Psoas muscle (tissue), 8 donors: ENCODE data around the gene EIF4G2. TPM values are rescaled to one million over a fixed set of nuclear protein-coding genes. Genes with fewer than 3 reads are reported as not detected.
"Not testable (repeated sequence)": the region's sequence is repeated elsewhere in the genome, so short reads cannot be mapped to it uniquely, and the experiment has no call there.

Source experiments
- ATAC-seq, 4 donors: fragments of 200-7000 bp; cut with Tn5 transposase; one replicate each; pipeline ENCODE4 v1.9.1; 2020; ENCODE audit warnings: moderate library complexity in 3 of 4, mild to moderate bottlenecking in 2 of 4
- DNase-seq, 2 donors: peaks; one replicate each; pipeline ENCODE4 v3.0.0-alpha.2; 2020
- H3K27ac ChIP-seq: fragments of 200-600 bp; one replicate; pipeline ENCODE4 v1.8.0; 2022
- H3K27me3 ChIP-seq, 3 donors: fragments of 200-600 bp in 1 of 3; one replicate each; pipeline versions ENCODE4 v1.6.1 to v1.8.0; 2013 to 2022; ENCODE audit warnings: low read length in 2 of 3, mild to moderate bottlenecking in 2 of 3, moderate library complexity in 1 of 3; ENCODE audit not compliant: insufficient read depth in 3 of 3
- H3K36me3 ChIP-seq, 2 donors: fragments of 200-600 bp in 1 of 2; one replicate each; pipeline versions ENCODE4 v1.6.1 to v1.8.0; 2013 to 2022; ENCODE audit warnings: low read depth in 1 of 2, mild to moderate bottlenecking in 1 of 2, moderate library complexity in 1 of 2; ENCODE audit not compliant: insufficient read depth in 1 of 2
- H3K4me1 ChIP-seq: fragments of 200-600 bp; one replicate; pipeline ENCODE4 v1.8.0; 2022
- H3K4me3 ChIP-seq: fragments of 200-600 bp; one replicate; pipeline ENCODE4 v1.8.0; 2022; ENCODE audit warnings: mild to moderate bottlenecking
- H3K9me3 ChIP-seq: fragments of 200-600 bp; one replicate; pipeline ENCODE4 v1.8.0; 2022
- CTCF ChIP-seq: fragments of 200-600 bp; IDR thresholded peaks from one replicate; pipeline ENCODE4 v1.8.0; 2022; ENCODE audit warnings: antibody characterized with exemption
- WGBS, 3 donors: extraction: QIAGEN DNeasy Blood & Tissue Kit; methylation state at CpG; one replicate each; pipeline versions ENCODE4 v1.1.6 to v1.1.7; 2013; 5-methylcytosine and 5-hydroxymethylcytosine counted together
- intact Hi-C, 2 donors: fragments of 100-400 bp; cut with DNase I; formaldehyde crosslinking; loops; one replicate each; pipeline versions ENCODE4 v1.11.0 to v1.14.2; 2022
- polyA plus RNA-seq, 3 donors: library from polyadenylated mRNA; stranded (reverse); fragments of 200-250 nt; gene quantifications; one replicate each; pipeline ENCODE4 v1.2.3, GENCODE V29; 2013
- total RNA-seq, 4 donors: library from RNA; stranded (reverse); fragmentation: NEBNext Ultra II Directional in 2 of 4; extraction: Animal tissue kit (Norgen Biotek cat#: 25700) in 2 of 4; gene quantifications; one replicate each; pipeline versions ENCODE4 v1.2.1 to v1.2.4, GENCODE V29; 2021 to 2023
- donor health status: healthy with polysubstance abuse.
- donor health status: DM: no; HTN: no; CAD: no; lungs with moderate emphysema.
- donor health status: Bipolar disorder and iron deficiency.
- donor health status: healthy.
- donor health status: DM: yes; HTN: yes; CAD: no.
- donor health status: DM: no; HTN: no; CAD: no.
- donor health status: DM: no; HTN: no; CAD: no.
- donor health status: DM: yes; HTN: yes; CAD: no.

Gene EIF4G2
- total and polyA plus RNA-seq, 7 donors, result 308 to 809 (median 670) TPM

GRCh38 chr11:10845589-10845988 lies 36.9 kb upstream of the EIF4G2 start:
- Histone ChIP-seq H3K4me3 (no peak overlapping the region), H3K9me3 (no peaks in the 10 kb centered on the region), H3K27me3 (no peaks in the 10 kb centered on the region), H3K27ac (no peak overlapping the region), H3K4me1 (peaks cover 9% of the 10 kb centered on the region), H3K36me3 (peaks cover 0 to 16% of the 10 kb centered on the region in 2 donors)
- intact Hi-C loops, result no loop called here
- ATAC-seq (no peak), DNase-seq (no peak)
- WGBS, 3 donors, result 70 to 92% (median 72%) methylated on average over 2 of the region's 2 CpGs
- no peak for TF ChIP-seq CTCF

GRCh38 chr11:10844796-10845195 lies 36.1 kb upstream of the EIF4G2 start:
- no peak for TF ChIP-seq CTCF
- Histone ChIP-seq H3K4me3 (no peak overlapping the region), H3K4me1 (peaks cover 9% of the 10 kb centered on the region), H3K27ac (no peak overlapping the region), H3K36me3 (peaks cover 0 to 9% of the 10 kb centered on the region in 2 donors), H3K27me3 (no peaks in the 10 kb centered on the region), H3K9me3 (no peaks in the 10 kb centered on the region)
- ATAC-seq (no peak), DNase-seq (no peak)
- intact Hi-C loops, result no loop called here

- peaks cover 9% of the 10 kb centered on the region for H3K4me1 ChIP-seq
- DNase-seq, result no peak
- peaks cover 0 to 5% of the 10 kb centered on the region in 2 donors for H3K36me3 ChIP-seq
- TF ChIP-seq CTCF, result no peak
- H3K4me3 ChIP-seq, result no peak overlapping the region
- ATAC-seq, result no peak
- intact Hi-C loops, result no loop called here
- no peak overlapping the region for H3K27ac ChIP-seq
- H3K9me3 ChIP-seq, result no peaks in the 10 kb centered on the region
- H3K27me3 ChIP-seq, result no peaks in the 10 kb centered on the region
Observed at GRCh38 chr11:10844356-10844755, 35.6 kb upstream of the EIF4G2 start.

GRCh38 chr11:10838881-10839280 lies 30.2 kb upstream of the EIF4G2 start:
- Histone ChIP-seq H3K4me3 (no peak overlapping the region), H3K4me1 (no peaks in the 10 kb centered on the region), H3K27ac (no peak overlapping the region), H3K27me3 (no peaks in the 10 kb centered on the region), H3K9me3 (no peaks in the 10 kb centered on the region), H3K36me3 (no peaks in the 10 kb centered on the region)
- DNase-seq, result no peak
- no peak for ATAC-seq
- intact Hi-C loops, result no loop called here
- TF ChIP-seq CTCF, result no peak
- WGBS, 3 donors, result 70 to 86% (median 73%) methylated on average over 3 of the region's 3 CpGs

GRCh38 chr11:10838083-10838482 lies 29.4 kb upstream of the EIF4G2 start:
- no peaks in the 10 kb centered on the region for H3K9me3 ChIP-seq
- intact Hi-C loops, result no loop called here
- no peaks in the 10 kb centered on the region for H3K4me1 ChIP-seq
- no peak overlapping the region for H3K27ac ChIP-seq
- TF ChIP-seq CTCF, result no peak
- no peak overlapping the region for H3K4me3 ChIP-seq
- H3K27me3 ChIP-seq, result no peaks in the 10 kb centered on the region
- ATAC-seq (peak in 3 of 4 donors; percentile 52 to 84 (median 78)), DNase-seq (no peak)
- no peaks in the 10 kb centered on the region for H3K36me3 ChIP-seq

GRCh38 chr11:10836884-10837283 lies 28.2 kb upstream of the EIF4G2 start:
- DNase-seq, H3K27ac ChIP-seq, H3K9me3 ChIP-seq, ATAC-seq, H3K27me3 ChIP-seq, H3K4me3 ChIP-seq, intact Hi-C loops, H3K4me1 ChIP-seq, H3K36me3 ChIP-seq: not testable (repeated sequence)
- WGBS, 3 donors, result 91 to 92% (median 91%) methylated on average over 4 of the region's 4 CpGs
